MCF 10A (cell line): Measurements from ENCODE around the gene CCM2. TPM values are rescaled to one million over a fixed set of nuclear protein-coding genes. Genes with fewer than 3 reads are reported as not detected.

Experiments
- BruUV-seq: library from RNA; stranded (reverse); fragments of 400-500 nt; replicated peaks from 2 replicates; lab custom pipeline; 2021; lab: Mats Ljungman, UMichigan
- CTCF ChIA-PET: fragments of 300-600 bp; sonication (Branson Sonifier 250); formaldehyde crosslinking; extraction: SDS; loops from one replicate; lab custom pipeline; 2021; ENCODE audit warnings: antibody characterized with exemption, inconsistent platforms; lab: Yijun Ruan, JAX
- POLR2A ChIA-PET: fragments of 300-600, 350-650 bp; sonication (Branson Sonifier 250); formaldehyde crosslinking; extraction: SDS; loops from one replicate; lab custom pipeline; 2020; ENCODE audit warnings: antibody characterized with exemption, inconsistent platforms; lab: Yijun Ruan, JAX
- DNase-seq: peaks from one replicate; pipeline ENCODE4 v3.0.0-alpha.2; 2018; ENCODE audit not compliant: unreplicated experiment
- H3K27ac Mint-ChIP-seq: one replicate; pipeline ENCODE4 v1.8.0; 2022; ENCODE audit warnings: mild to moderate bottlenecking, low read depth, mixed read lengths; ENCODE audit not compliant: unreplicated experiment
- H3K27me3 Mint-ChIP-seq: one replicate; pipeline ENCODE4 v1.8.0; 2022; ENCODE audit warnings: mixed read lengths; ENCODE audit not compliant: insufficient read depth, unreplicated experiment
- H3K36me3 Mint-ChIP-seq: one replicate; pipeline ENCODE4 v1.8.0; 2022; ENCODE audit warnings: mild to moderate bottlenecking, moderate library complexity, mixed read lengths; ENCODE audit not compliant: insufficient read depth, unreplicated experiment
- H3K4me1 Mint-ChIP-seq: one replicate; pipeline ENCODE4 v1.8.0; 2022; ENCODE audit warnings: mixed read lengths; ENCODE audit not compliant: insufficient read depth, unreplicated experiment
- H3K4me3 Mint-ChIP-seq: one replicate; pipeline ENCODE4 v1.8.0; 2022; ENCODE audit warnings: mild to moderate bottlenecking, moderate library complexity, mixed read lengths; ENCODE audit not compliant: unreplicated experiment
- H3K9me3 Mint-ChIP-seq: one replicate; pipeline ENCODE4 v1.8.0; 2022; ENCODE audit warnings: mixed read lengths; ENCODE audit not compliant: unreplicated experiment
- intact Hi-C: fragments of 100-400 bp; cut with micrococcal nuclease; formaldehyde crosslinking; loops from 2 replicates; pipeline ENCODE4 v1.14.1; 2022
- total RNA-seq: library from RNA; stranded (reverse); gene quantifications from 2 replicates; pipeline ENCODE4 v1.2.3, GENCODE V29; 2022
- TF ChIP-seq, protein P1 (sequence below): fragments of 200-600 bp; IDR thresholded peaks from one replicate; pipeline ENCODE4 v1.8.0; 2022; ENCODE audit warnings: antibody characterized with exemption, mild to moderate bottlenecking; ENCODE audit not compliant: unreplicated experiment

Gene CCM2
- total RNA-seq, 1 experiment from 2014 or later: 36.2 TPM

DNA sequence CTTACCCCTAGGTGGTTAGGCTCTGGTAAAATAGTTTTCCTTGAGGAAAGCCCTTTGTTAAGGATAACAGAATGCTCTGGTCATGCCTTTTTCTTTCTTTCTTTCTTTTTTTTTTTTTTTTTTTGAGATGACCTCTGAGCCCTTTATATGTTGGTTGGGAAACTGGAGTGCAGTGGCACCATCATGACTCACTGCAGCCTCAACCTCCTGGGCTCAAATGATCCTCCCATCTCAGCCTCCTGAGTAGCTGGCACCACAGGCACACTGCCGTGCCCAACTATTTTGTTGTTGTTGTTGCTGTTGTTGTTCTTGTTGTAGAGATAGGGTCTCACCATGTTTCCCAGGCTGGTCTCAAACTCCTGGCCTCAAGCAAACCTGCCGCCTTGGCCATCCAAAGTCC, 61.4 kb downstream of the CCM2 start:
- ChIA-PET CTCF (interaction anchor here (0.6 kb wide), 1 partner anchor 12 kb away, joined by 3 read pairs; no protein-coding TSS in a partner anchor), POLR2A (no interaction called here)
- intact Hi-C loops: no loop called here
- H3K4me3 Mint-ChIP-seq: no peak overlapping the region
- H3K27me3 Mint-ChIP-seq: no peaks in the 10 kb centered on the region
- peak overlapping the region; percentile 17 for H3K27ac Mint-ChIP-seq
- DNase-seq: no peak
- H3K36me3 Mint-ChIP-seq: peaks cover 41% of the 10 kb centered on the region
- H3K4me1 Mint-ChIP-seq: no peaks in the 10 kb centered on the region
- H3K9me3 Mint-ChIP-seq: no peaks in the 10 kb centered on the region
- BruUV-seq: no TSS peak
- TF ChIP-seq, protein P1, sequence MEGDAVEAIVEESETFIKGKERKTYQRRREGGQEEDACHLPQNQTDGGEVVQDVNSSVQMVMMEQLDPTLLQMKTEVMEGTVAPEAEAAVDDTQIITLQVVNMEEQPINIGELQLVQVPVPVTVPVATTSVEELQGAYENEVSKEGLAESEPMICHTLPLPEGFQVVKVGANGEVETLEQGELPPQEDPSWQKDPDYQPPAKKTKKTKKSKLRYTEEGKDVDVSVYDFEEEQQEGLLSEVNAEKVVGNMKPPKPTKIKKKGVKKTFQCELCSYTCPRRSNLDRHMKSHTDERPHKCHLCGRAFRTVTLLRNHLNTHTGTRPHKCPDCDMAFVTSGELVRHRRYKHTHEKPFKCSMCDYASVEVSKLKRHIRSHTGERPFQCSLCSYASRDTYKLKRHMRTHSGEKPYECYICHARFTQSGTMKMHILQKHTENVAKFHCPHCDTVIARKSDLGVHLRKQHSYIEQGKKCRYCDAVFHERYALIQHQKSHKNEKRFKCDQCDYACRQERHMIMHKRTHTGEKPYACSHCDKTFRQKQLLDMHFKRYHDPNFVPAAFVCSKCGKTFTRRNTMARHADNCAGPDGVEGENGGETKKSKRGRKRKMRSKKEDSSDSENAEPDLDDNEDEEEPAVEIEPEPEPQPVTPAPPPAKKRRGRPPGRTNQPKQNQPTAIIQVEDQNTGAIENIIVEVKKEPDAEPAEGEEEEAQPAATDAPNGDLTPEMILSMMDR: no peak

DNA sequence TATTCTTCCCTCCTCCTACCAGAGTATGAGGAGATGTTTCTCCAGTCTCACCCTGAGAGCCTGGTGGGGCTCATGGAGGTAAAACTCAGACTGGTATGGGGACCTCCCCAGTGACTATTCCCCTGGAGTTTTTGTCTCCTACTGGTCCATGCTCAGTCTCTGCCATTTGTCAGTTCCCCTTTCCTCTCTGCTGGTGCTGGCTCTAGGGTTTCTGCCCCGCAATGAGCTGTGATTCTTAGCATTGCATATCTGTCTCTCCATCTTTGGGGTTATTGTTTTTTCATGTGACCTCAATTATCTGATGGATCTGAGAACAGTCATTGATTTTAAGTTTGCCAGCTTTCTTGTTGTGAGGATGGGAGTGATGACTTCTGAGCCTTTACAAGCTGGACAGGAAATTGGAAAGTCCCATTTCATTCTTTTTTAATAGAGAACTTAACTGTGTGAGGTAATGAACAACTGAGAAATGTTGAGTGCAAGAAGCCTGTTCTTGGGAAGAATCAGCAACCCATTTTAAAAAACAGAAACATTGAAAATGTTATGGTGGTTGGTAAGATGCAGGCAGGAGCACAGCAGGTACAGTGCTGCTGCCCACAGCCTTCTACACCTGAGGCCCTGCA, 61.9 kb downstream of the CCM2 start:
- intact Hi-C loops: no loop called here
- ChIA-PET POLR2A (no interaction called here), CTCF (interaction anchor here (0.6 to 1.1 kb wide), 3 partner anchors 13 to 77 kb away, joined by 3 read pairs; no protein-coding TSS in a partner anchor)
- Mint-ChIP-seq H3K27me3 (no peaks in the 10 kb centered on the region), H3K4me3 (no peak overlapping the region), H3K36me3 (peaks cover 41% of the 10 kb centered on the region), H3K4me1 (no peaks in the 10 kb centered on the region), H3K9me3 (no peaks in the 10 kb centered on the region), H3K27ac (no peak overlapping the region)
- TF ChIP-seq, protein P1: no peak
- no peak for DNase-seq
- BruUV-seq: no TSS peak

DNA sequence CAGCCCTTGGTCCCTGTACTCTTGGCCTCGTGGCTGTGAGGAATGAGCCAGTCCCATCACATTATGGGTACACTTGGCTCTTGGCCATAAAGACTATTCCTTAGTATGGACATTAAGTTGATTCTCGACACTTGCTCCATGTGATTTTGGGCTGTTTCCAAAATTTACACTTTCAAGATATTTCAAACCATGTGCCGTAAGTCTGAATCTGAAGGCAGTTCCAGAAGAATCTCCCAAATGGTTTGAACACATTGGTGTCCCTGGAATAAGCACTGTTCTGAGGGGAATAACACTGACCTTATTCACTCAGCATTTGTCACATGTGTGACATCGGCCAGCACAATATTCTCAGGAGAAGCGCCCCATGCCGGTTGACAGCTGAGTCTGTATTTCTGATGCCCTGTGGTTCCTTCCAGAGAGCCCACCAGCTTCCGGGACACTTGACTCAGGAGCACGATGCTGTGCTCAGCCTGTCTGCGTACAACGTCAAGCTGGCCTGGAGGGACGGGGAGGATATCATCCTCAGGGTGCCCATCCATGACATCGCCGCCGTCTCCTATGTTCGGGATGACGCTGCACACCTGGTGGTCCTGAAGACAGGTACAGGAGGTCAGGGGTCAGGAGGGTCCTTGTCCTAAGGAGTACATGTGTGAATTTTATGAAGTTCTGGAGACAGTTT, 64.2 kb downstream of the CCM2 start:
- H3K4me3 Mint-ChIP-seq: no peak overlapping the region
- DNase-seq: no peak
- intact Hi-C loops: no loop called here
- H3K27me3 Mint-ChIP-seq: no peaks in the 10 kb centered on the region
- POLR2A ChIA-PET: no interaction called here
- no TSS peak for BruUV-seq
- H3K27ac Mint-ChIP-seq: no peak overlapping the region
- no peaks in the 10 kb centered on the region for H3K9me3 Mint-ChIP-seq
- TF ChIP-seq, protein P1: no peak
- peaks cover 6% of the 10 kb centered on the region for H3K4me1 Mint-ChIP-seq
- peaks cover 48% of the 10 kb centered on the region for H3K36me3 Mint-ChIP-seq
- CTCF ChIA-PET: no interaction called here

DNA sequence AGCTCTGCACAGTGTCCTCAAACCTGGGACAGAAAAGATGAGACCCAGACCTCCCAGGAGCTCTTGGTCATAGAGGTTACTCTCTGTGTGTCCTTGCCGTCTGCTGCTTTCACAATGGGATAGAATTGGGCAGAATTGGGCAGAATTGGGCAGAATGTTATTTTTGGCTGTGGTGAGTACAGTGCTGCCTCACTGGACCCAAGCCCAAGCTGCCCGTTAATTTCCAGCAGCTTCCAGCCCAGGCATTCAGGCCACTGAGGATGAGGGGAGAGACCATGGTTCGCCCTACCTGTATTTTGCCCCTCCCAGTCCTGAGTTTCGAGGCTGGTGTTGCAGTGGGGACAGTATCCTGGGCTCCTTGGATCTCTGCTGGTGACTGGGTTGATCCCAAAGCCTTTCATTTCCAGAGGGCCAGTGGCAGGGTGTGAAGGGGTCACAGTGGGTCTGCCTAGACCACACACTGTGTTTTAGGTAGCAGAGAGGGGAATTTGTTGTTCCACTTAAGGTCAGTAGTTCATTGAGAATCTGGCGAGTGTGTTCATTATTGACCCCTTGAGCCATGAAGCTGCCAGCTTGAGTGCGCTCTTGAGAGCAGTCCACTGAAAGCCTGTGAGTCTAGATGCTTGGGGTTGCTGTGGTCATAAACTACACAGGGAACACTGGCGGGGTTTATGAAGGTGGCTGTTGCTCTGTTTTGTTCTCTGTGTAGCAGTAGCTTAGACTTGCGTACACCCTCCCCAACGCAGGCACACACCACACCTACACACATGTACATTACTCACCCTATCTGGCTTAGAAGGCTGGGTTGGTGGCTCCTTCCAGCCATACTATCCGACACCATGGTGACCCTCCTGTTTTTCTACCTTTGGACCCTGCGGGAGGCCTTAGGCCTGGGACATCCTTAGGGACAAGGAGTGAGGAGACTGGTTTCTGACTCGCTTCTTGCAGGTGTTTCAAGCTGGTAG, 65.3 kb downstream of the CCM2 start:
- H3K27ac Mint-ChIP-seq: peak overlapping the region; percentile 31
- intact Hi-C loops: no loop called here
- H3K27me3 Mint-ChIP-seq: no peaks in the 10 kb centered on the region
- peaks cover 6% of the 10 kb centered on the region for H3K4me1 Mint-ChIP-seq
- ChIA-PET CTCF (no interaction called here), POLR2A (no interaction called here)
- no TSS peak for BruUV-seq
- DNase-seq: peak; percentile 16
- TF ChIP-seq, protein P1: no peak
- H3K36me3 Mint-ChIP-seq: peaks cover 48% of the 10 kb centered on the region
- no peaks in the 10 kb centered on the region for H3K9me3 Mint-ChIP-seq
- no peak overlapping the region for H3K4me3 Mint-ChIP-seq
